ENCODE measurements around the gene MAPKBP1. TPM values are rescaled to one million over a fixed set of nuclear protein-coding genes. Genes with fewer than 3 reads are reported as not detected.

Gene MAPKBP1
- total and polyA plus RNA-seq, 2 of the 13 experiments (the other 11 are each of a cell fraction or from before 2014, with no cell fraction given) = 3.0 to 7.3 TPM

- no peak overlapping the region for H3K4me3 ChIP-seq (replicated peaks in 1 of 3; ENCODE audit: insufficient read depth in 1 of 3, low read depth in 2 of 3, low read length in 3 of 3)
- BruUV-seq (replicated peaks) = no TSS peak
- H2AFZ ChIP-seq (ENCODE audit: low read length) = no peak overlapping the region
- no peak overlapping the region for H3K4me2 ChIP-seq (ENCODE audit: low read depth, low read length)
- H3K79me2 ChIP-seq (ENCODE audit: insufficient read depth, low read length) = no peaks in the 10 kb centered on the region
- POLR2A ChIA-PET = no interaction called here
- no peak overlapping the region for H3K9ac ChIP-seq (ENCODE audit: insufficient read depth, low read depth, low read length)
- in situ Hi-C loops (cut with HindIII; ENCODE audit: extremely low pct_ligation_motif_present, low pct_unique_long_range_greater_than_20kb) = loop anchor here (5.0 kb wide), 1 partner anchor 42 kb away; the partner anchor contains the start of gene MAPKBP1
- intact Hi-C loops (cut with micrococcal nuclease; ENCODE audit: unreplicated experiment) = loop anchor here (5.0 kb wide), 1 partner anchor 252 kb away; no protein-coding TSS in a partner anchor
- CTCF ChIA-PET (ENCODE audit: low intra/inter-chr PET ratio, low total read pairs) = no interaction called here
- H3K27ac ChIP-seq (ENCODE audit: extremely low read length, insufficient read depth, low read length) = no peak overlapping the region
- 82% methylated on average over 5 of the region's 5 CpGs for WGBS (ENCODE audit: low lambda C conversion rate)
- no peaks in the 10 kb centered on the region for H3K9me3 ChIP-seq (ENCODE audit: low read length)
- no peaks in the 10 kb centered on the region for H3K4me1 ChIP-seq (ENCODE audit: insufficient read depth, low read length)
- no peak for TF ChIP-seq HDAC6 (IDR thresholded peaks at IDR 0.05; ENCODE audit: low read depth, low read length)
- TF ChIP-seq ZNF550 (CRISPR knock-in tag; IDR thresholded peaks at IDR 0.05; ENCODE audit: borderline replicate concordance) = no peak
- no peaks in the 10 kb centered on the region for H3K27me3 ChIP-seq (ENCODE audit: control insufficient read depth in 1 of 2, insufficient read depth in 2 of 2, low read length in 2 of 2)
- H3K36me3 ChIP-seq (replicated peaks in 1 of 2; ENCODE audit: control insufficient read depth in 1 of 2, insufficient read depth in 2 of 2, low read length in 2 of 2) = peaks cover 6 to 29% of the 10 kb centered on the region in 2 experiments; a peak in 3 of 5 replicates
- FAIRE-seq = no peak
- H4K20me1 ChIP-seq (ENCODE audit: insufficient read depth, low read length) = no peaks in the 10 kb centered on the region
- DNase-seq (ENCODE audit: low spot score) = no peak
- ATAC-seq = no peak
These were observed 40.2 kb downstream of the MAPKBP1 start for GRCh38 chr15:41814534-41814933.

GRCh38 chr15:41816788-41817187 is 42.5 kb downstream of the MAPKBP1 start:
- Histone ChIP-seq H3K4me1 (ENCODE audit: insufficient read depth, low read length) (no peaks in the 10 kb centered on the region), H3K9me3 (ENCODE audit: low read length) (no peaks in the 10 kb centered on the region), H3K27ac (ENCODE audit: extremely low read length, insufficient read depth, low read length) (no peak overlapping the region), H3K79me2 (ENCODE audit: insufficient read depth, low read length) (no peaks in the 10 kb centered on the region), H3K27me3 (ENCODE audit: control insufficient read depth in 1 of 2, insufficient read depth in 2 of 2, low read length in 2 of 2) (no peaks in the 10 kb centered on the region), H3K4me3 (replicated peaks in 1 of 3; ENCODE audit: insufficient read depth in 1 of 3, low read depth in 2 of 3, low read length in 3 of 3) (no peak overlapping the region), H3K36me3 (replicated peaks in 1 of 2; ENCODE audit: control insufficient read depth in 1 of 2, insufficient read depth in 2 of 2, low read length in 2 of 2) (peaks cover 6 to 32% of the 10 kb centered on the region in 2 experiments; a peak in 3 of 5 replicates), H2AFZ (ENCODE audit: low read length) (no peak overlapping the region), H3K9ac (ENCODE audit: insufficient read depth, low read depth, low read length) (no peak overlapping the region), H3K4me2 (ENCODE audit: low read depth, low read length) (no peak overlapping the region), H4K20me1 (ENCODE audit: insufficient read depth, low read length) (no peaks in the 10 kb centered on the region)
- DNase-seq (ENCODE audit: low spot score) = no peak
- CTCF ChIA-PET (ENCODE audit: low intra/inter-chr PET ratio, low total read pairs) = no interaction called here
- no peak for FAIRE-seq
- no peak for ATAC-seq
- 93% methylated on average over 3 of the region's 9 CpGs for WGBS (ENCODE audit: low lambda C conversion rate)
- BruUV-seq (replicated peaks) = no TSS peak
- in situ Hi-C loops (cut with HindIII; ENCODE audit: extremely low pct_ligation_motif_present, low pct_unique_long_range_greater_than_20kb) (no loop called here), intact Hi-C loops (cut with micrococcal nuclease; ENCODE audit: unreplicated experiment) (no loop called here)
- POLR2A ChIA-PET = no interaction called here
- TF ChIP-seq IKZF4 (CRISPR knock-in tag; IDR thresholded peaks at IDR 0.05; ENCODE audit: borderline replicate concordance, low read depth, not compliant biosample characterization) = no peak
- TF ChIP-seq, protein P1, sequence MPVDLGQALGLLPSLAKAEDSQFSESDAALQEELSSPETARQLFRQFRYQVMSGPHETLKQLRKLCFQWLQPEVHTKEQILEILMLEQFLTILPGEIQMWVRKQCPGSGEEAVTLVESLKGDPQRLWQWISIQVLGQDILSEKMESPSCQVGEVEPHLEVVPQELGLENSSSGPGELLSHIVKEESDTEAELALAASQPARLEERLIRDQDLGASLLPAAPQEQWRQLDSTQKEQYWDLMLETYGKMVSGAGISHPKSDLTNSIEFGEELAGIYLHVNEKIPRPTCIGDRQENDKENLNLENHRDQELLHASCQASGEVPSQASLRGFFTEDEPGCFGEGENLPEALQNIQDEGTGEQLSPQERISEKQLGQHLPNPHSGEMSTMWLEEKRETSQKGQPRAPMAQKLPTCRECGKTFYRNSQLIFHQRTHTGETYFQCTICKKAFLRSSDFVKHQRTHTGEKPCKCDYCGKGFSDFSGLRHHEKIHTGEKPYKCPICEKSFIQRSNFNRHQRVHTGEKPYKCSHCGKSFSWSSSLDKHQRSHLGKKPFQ (CRISPR knock-in tag; IDR thresholded peaks at IDR 0.05; ENCODE audit: insufficient replicate concordance) = no peak
- no peak for TF ChIP-seq ZC3H4 (CRISPR knock-in tag; IDR thresholded peaks at IDR 0.05; ENCODE audit: borderline replicate concordance)
- TF ChIP-seq ZNF549 (CRISPR knock-in tag; IDR thresholded peaks at IDR 0.05) = no peak
- no peak for TF ChIP-seq BRCA1 (CRISPR knock-in tag; IDR thresholded peaks at IDR 0.05)
- TF ChIP-seq ZNF768 (CRISPR knock-in tag; IDR thresholded peaks at IDR 0.05) = no peak
- TF ChIP-seq THAP11 (CRISPR knock-in tag; IDR thresholded peaks at IDR 0.05) = no peak
- no peak for TF ChIP-seq ZNF543 (CRISPR knock-in tag; IDR thresholded peaks at IDR 0.05)
- TF ChIP-seq ZNF512B (CRISPR knock-in tag; IDR thresholded peaks at IDR 0.05; ENCODE audit: borderline replicate concordance) = no peak
- no peak for TF ChIP-seq ZFP36L1 (CRISPR knock-in tag; IDR thresholded peaks at IDR 0.05)
